ENCODE data around the gene TCF3. TPM values are rescaled to one million over a fixed set of nuclear protein-coding genes. Genes with fewer than 3 reads are reported as not detected.

The TCF3 gene
- total and polyA plus RNA-seq, 10 of the 15 experiments (the other 5 are each of a cell fraction or from before 2014, with no cell fraction given), result 6.7 to 282 (median 70.7) TPM

DNA sequence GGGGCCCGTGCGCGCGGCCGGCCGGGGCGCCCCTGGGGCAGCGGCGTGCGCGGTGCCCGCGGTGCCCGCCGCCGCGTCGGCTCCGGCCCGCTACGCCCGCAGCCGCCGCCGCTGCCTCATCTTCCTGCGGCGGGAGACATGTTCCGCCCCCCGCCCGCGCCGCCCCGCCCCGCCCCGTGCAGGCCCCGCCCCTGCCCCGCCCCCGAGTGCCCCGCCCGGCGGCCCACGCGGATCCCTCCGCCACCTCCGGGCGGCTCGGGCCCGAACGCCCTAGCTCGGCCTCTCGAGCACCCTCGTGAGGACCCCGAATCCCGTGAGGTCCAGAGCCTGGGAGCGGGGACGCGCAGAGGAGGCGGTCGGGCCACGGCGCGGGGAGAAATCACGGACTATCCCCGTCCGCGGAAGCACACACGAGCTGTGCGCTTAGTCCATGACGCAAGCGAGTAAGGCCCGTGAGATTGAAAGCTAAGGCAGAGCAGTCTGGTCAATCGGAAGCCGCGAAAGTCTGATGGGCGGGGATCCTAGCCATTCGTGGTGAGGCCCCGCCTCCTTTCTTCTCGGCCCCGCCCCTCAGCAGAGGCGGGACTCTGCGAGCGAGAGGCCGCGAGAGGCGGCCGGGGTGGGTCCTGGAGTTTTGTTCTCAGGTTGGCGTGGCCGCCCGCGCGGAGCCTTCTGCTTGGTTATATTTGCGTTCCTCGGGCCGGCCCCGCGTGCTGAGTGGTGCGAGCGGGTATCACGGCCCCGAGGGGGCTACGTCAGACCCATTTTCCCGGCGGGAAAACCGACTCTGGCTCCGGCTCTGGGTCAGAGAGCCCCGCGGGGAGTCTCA lies at the start of gene TCF3 (continued):
- TF ChIP-seq, protein P1, sequence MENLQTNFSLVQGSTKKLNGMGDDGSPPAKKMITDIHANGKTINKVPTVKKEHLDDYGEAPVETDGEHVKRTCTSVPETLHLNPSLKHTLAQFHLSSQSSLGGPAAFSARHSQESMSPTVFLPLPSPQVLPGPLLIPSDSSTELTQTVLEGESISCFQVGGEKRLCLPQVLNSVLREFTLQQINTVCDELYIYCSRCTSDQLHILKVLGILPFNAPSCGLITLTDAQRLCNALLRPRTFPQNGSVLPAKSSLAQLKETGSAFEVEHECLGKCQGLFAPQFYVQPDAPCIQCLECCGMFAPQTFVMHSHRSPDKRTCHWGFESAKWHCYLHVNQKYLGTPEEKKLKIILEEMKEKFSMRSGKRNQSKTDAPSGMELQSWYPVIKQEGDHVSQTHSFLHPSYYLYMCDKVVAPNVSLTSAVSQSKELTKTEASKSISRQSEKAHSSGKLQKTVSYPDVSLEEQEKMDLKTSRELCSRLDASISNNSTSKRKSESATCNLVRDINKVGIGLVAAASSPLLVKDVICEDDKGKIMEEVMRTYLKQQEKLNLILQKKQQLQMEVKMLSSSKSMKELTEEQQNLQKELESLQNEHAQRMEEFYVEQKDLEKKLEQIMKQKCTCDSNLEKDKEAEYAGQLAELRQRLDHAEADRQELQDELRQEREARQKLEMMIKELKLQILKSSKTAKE (IDR thresholded peaks at IDR 0.05; ENCODE audit: low read depth, poor library complexity, severe bottlenecking), result peak; percentile 53
- TF ChIP-seq, protein P2, sequence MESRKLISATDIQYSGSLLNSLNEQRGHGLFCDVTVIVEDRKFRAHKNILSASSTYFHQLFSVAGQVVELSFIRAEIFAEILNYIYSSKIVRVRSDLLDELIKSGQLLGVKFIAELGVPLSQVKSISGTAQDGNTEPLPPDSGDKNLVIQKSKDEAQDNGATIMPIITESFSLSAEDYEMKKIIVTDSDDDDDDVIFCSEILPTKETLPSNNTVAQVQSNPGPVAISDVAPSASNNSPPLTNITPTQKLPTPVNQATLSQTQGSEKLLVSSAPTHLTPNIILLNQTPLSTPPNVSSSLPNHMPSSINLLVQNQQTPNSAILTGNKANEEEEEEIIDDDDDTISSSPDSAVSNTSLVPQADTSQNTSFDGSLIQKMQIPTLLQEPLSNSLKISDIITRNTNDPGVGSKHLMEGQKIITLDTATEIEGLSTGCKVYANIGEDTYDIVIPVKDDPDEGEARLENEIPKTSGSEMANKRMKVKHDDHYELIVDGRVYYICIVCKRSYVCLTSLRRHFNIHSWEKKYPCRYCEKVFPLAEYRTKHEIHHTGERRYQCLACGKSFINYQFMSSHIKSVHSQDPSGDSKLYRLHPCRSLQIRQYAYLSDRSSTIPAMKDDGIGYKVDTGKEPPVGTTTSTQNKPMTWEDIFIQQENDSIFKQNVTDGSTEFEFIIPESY (IDR thresholded peaks at IDR 0.05), result peak; percentile 38; the same call in 1 of the 2 replicates
- TF ChIP-seq, protein P3, sequence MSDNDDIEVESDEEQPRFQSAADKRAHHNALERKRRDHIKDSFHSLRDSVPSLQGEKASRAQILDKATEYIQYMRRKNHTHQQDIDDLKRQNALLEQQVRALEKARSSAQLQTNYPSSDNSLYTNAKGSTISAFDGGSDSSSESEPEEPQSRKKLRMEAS (IDR thresholded peaks at IDR 0.05; ENCODE audit: low read depth, low read length), result no peak
- TF ChIP-seq SP1 (IDR thresholded peaks at IDR 0.05; ENCODE audit: low read depth, low read length) (peak; percentile 99), MEF2B (IDR thresholded peaks at IDR 0.05; ENCODE audit: partially characterized antibody, poor library complexity, severe bottlenecking) (peak; percentile 75), LARP7 (IDR thresholded peaks at IDR 0.05) (peak; percentile 43), HDGF (IDR thresholded peaks at IDR 0.05) (0 out of 2 replicates have a peak, but pooled peaks have one; percentile 67), CREB1 (IDR thresholded peaks at IDR 0.05; ENCODE audit: low read depth) (peak; percentile 99), STAT1 (conservative IDR thresholded peaks at IDR 0.05) (peak; percentile 83), MTA2 (IDR thresholded peaks at IDR 0.05; ENCODE audit: low read depth) (no peak), ETV6 (conservative IDR thresholded peaks at IDR 0.05 in 1 of 2, IDR thresholded peaks at IDR 0.05 in 1 of 2; ENCODE audit: borderline replicate concordance in 1 of 2, low read depth in 1 of 2) (no peak), CHD2 (IDR thresholded peaks at IDR 0.05; ENCODE audit: borderline replicate concordance, low read depth, low read length) (peak; percentile 98), ZNF207 (IDR thresholded peaks at IDR 0.05; ENCODE audit: borderline replicate concordance) (peak; percentile 76; the same call in 1 of the 2 replicates), IKZF2 (IDR thresholded peaks at IDR 0.05) (peak; percentile 90 to 91), RELA (IDR thresholded peaks at IDR 0.05; ENCODE audit: borderline replicate concordance, partially characterized antibody) (peak; percentile 54), FOXM1 (IDR thresholded peaks at IDR 0.05; ENCODE audit: low read depth, low read length) (no peak), TAF1 (IDR thresholded peaks at IDR 0.05; ENCODE audit: borderline replicate concordance, low read depth, low read length) (peak; percentile 50; the same call in 1 of the 2 replicates), CHD1 (IDR thresholded peaks at IDR 0.05; ENCODE audit: low read depth, low read length) (peak; percentile 43; the same call in 1 of the 2 replicates), BMI1 (IDR thresholded peaks at IDR 0.05; ENCODE audit: borderline replicate concordance) (no peak)
- TF ChIP-seq, protein P4, sequence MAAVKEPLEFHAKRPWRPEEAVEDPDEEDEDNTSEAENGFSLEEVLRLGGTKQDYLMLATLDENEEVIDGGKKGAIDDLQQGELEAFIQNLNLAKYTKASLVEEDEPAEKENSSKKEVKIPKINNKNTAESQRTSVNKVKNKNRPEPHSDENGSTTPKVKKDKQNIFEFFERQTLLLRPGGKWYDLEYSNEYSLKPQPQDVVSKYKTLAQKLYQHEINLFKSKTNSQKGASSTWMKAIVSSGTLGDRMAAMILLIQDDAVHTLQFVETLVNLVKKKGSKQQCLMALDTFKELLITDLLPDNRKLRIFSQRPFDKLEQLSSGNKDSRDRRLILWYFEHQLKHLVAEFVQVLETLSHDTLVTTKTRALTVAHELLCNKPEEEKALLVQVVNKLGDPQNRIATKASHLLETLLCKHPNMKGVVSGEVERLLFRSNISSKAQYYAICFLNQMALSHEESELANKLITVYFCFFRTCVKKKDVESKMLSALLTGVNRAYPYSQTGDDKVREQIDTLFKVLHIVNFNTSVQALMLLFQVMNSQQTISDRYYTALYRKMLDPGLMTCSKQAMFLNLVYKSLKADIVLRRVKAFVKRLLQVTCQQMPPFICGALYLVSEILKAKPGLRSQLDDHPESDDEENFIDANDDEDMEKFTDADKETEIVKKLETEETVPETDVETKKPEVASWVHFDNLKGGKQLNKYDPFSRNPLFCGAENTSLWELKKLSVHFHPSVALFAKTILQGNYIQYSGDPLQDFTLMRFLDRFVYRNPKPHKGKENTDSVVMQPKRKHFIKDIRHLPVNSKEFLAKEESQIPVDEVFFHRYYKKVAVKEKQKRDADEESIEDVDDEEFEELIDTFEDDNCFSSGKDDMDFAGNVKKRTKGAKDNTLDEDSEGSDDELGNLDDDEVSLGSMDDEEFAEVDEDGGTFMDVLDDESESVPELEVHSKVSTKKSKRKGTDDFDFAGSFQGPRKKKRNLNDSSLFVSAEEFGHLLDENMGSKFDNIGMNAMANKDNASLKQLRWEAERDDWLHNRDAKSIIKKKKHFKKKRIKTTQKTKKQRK (IDR thresholded peaks at IDR 0.05; ENCODE audit: low read depth, low read length), result peak; percentile 92

Measured in GM12878 (cell line).